Keratinocyte (primary cell): ENCODE results near the gene GCNT1.

ENCODE experiments used
- EZH2 ChIP-seq: IDR thresholded peaks from one replicate; pipeline ENCODE4 v1.6.1; 2012; ENCODE audit warnings: inconsistent platforms, mild to moderate bottlenecking, low read length, moderate library complexity
- TF ChIP-seq, protein P1 (sequence below), 3 experiments: IDR thresholded peaks in 1 of 3; conservative IDR thresholded peaks in 1 of 3; optimal IDR thresholded peaks in 1 of 3; 2 replicates in 2 of 3; 3 replicates in 1 of 3; pipeline versions ENCODE3 to v1.5.1; 2011; ENCODE audit warnings: low read length in 3 of 3, mild to moderate bottlenecking in 3 of 3, moderate library complexity in 2 of 3, control low read depth in 1 of 3, inconsistent platforms in 1 of 3; ENCODE audit not compliant: insufficient read depth in 2 of 3; ENCODE audit errors: extremely low read depth in 1 of 3

DNA sequence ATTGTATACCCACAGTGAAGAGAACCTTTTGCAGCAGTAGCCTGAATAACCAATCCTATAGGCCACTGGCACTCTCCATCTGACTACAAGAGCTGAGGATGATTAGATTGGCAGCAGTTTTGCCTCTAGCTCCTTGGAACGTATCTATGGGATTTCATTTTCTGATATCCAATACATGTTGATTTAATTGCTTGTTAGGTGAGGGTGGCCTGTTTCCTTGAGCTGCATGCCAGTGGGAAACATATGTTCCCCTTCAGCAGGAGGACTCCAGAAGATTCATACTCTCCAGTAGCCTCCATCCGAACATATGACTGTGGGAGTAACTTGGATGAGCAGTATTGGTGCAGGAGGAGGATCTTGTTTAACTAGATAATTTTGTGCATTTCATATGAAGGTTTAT is 51.5 kb downstream of the GCNT1 start:
- TF ChIP-seq, protein P1, sequence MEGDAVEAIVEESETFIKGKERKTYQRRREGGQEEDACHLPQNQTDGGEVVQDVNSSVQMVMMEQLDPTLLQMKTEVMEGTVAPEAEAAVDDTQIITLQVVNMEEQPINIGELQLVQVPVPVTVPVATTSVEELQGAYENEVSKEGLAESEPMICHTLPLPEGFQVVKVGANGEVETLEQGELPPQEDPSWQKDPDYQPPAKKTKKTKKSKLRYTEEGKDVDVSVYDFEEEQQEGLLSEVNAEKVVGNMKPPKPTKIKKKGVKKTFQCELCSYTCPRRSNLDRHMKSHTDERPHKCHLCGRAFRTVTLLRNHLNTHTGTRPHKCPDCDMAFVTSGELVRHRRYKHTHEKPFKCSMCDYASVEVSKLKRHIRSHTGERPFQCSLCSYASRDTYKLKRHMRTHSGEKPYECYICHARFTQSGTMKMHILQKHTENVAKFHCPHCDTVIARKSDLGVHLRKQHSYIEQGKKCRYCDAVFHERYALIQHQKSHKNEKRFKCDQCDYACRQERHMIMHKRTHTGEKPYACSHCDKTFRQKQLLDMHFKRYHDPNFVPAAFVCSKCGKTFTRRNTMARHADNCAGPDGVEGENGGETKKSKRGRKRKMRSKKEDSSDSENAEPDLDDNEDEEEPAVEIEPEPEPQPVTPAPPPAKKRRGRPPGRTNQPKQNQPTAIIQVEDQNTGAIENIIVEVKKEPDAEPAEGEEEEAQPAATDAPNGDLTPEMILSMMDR (optimal IDR thresholded peaks at IDR 0.05 in 1 of 3, IDR thresholded peaks at IDR 0.05 in 1 of 3, conservative IDR thresholded peaks at IDR 0.05 in 1 of 3; ENCODE audit: extremely low read depth in 1 of 3, insufficient read depth in 2 of 3, low read length in 3 of 3) = no peak
- no peak for TF ChIP-seq EZH2
